B cell (primary cell): ENCODE data around the gene BMF.

ENCODE experiments used
- EZH2 ChIP-seq: IDR thresholded peaks from 2 replicates; pipeline ENCODE4 v1.6.1; 2012; ENCODE audit warnings: borderline replicate concordance, low read depth, mild to moderate bottlenecking, moderate library complexity, low read length; ENCODE audit not compliant: insufficient read depth, poor library complexity, severe bottlenecking
- TF ChIP-seq, protein P1 (sequence below): fragments of 200-600 bp; IDR thresholded peaks from one replicate; pipeline ENCODE4 v1.8.0; 2022; ENCODE audit warnings: antibody characterized with exemption, mild to moderate bottlenecking

- TF ChIP-seq, protein P1, sequence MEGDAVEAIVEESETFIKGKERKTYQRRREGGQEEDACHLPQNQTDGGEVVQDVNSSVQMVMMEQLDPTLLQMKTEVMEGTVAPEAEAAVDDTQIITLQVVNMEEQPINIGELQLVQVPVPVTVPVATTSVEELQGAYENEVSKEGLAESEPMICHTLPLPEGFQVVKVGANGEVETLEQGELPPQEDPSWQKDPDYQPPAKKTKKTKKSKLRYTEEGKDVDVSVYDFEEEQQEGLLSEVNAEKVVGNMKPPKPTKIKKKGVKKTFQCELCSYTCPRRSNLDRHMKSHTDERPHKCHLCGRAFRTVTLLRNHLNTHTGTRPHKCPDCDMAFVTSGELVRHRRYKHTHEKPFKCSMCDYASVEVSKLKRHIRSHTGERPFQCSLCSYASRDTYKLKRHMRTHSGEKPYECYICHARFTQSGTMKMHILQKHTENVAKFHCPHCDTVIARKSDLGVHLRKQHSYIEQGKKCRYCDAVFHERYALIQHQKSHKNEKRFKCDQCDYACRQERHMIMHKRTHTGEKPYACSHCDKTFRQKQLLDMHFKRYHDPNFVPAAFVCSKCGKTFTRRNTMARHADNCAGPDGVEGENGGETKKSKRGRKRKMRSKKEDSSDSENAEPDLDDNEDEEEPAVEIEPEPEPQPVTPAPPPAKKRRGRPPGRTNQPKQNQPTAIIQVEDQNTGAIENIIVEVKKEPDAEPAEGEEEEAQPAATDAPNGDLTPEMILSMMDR = no peak
- TF ChIP-seq EZH2 = no peak
Observed at GRCh38 chr15:40094156-40094555, 14.5 kb downstream of the BMF start.
